Brain pericyte (primary cell): ENCODE results near the gene RALGPS1.

ENCODE experiments used
- DNase-seq: peaks from one replicate; pipeline ENCODE4 v3.0.0-alpha.2; 2012; ENCODE audit warnings: low read depth, low spot score

RALGPS1 gene

GRCh38 chr9:127154003-127154389 is 239.4 kb downstream of the RALGPS1 start:
- DNase-seq = no peak

GRCh38 chr9:127154390-127155191 is 240.0 kb downstream of the RALGPS1 start:
- no peak for DNase-seq

- no peak for DNase-seq
Observed at GRCh38 chr9:127155314-127155960, 240.9 kb downstream of the RALGPS1 start.

- DNase-seq = no peak
Observed at GRCh38 chr9:127158786-127159324, 244.3 kb downstream of the RALGPS1 start.

GRCh38 chr9:127159325-127159801 is 244.8 kb downstream of the RALGPS1 start:
- DNase-seq = no peak

GRCh38 chr9:127159949-127160610 is 245.5 kb downstream of the RALGPS1 start:
- DNase-seq = no peak

GRCh38 chr9:127161081-127161624 is 246.6 kb downstream of the RALGPS1 start:
- DNase-seq = no peak

GRCh38 chr9:127162046-127162863 is 247.7 kb downstream of the RALGPS1 start:
- DNase-seq = no peak

- DNase-seq = no peak
Observed at GRCh38 chr9:127162864-127163365, 248.3 kb downstream of the RALGPS1 start.

GRCh38 chr9:127163409-127163808 is 248.8 kb downstream of the RALGPS1 start:
- DNase-seq = no peak

GRCh38 chr9:127165116-127165515 is 250.5 kb downstream of the RALGPS1 start:
- no peak for DNase-seq

- no peak for DNase-seq
Observed at GRCh38 chr9:127166111-127166510, 251.5 kb downstream of the RALGPS1 start.

GRCh38 chr9:127166651-127167524 is 252.3 kb downstream of the RALGPS1 start:
- no peak for DNase-seq

GRCh38 chr9:127167560-127168326 is 253.2 kb downstream of the RALGPS1 start:
- no peak for DNase-seq

GRCh38 chr9:127168756-127169574 is 254.4 kb downstream of the RALGPS1 start:
- peak; percentile 88 for DNase-seq

GRCh38 chr9:127169575-127169883 is 254.9 kb downstream of the RALGPS1 start:
- no peak for DNase-seq

- DNase-seq = no peak
Observed at GRCh38 chr9:127170103-127170502, 255.5 kb downstream of the RALGPS1 start.

GRCh38 chr9:127170652-127171051 is 256.1 kb downstream of the RALGPS1 start:
- DNase-seq = no peak
